K562 (cell line): Measurements from ENCODE around the gene ZNF346. TPM values are rescaled to one million over a fixed set of nuclear protein-coding genes. Genes with fewer than 3 reads are reported as not detected.

Source experiments
- DPF2 ChIP-seq: fragments of 450-650 bp; IDR thresholded peaks from 2 replicates; pipeline ENCODE4 v1.6.1; 2016
- HLTF ChIP-seq: fragments of 450-650 bp; IDR thresholded peaks from 2 replicates; pipeline ENCODE4 v1.6.1; 2016
- KLF10 ChIP-seq: fragments of 250-450 bp; sonication (Bioruptor Pico); IDR thresholded peaks from 2 replicates; pipeline ENCODE4 v1.6.1; 2021; ENCODE audit warnings: matching md5 sums
- NFIC ChIP-seq: fragments of 450-650 bp; IDR thresholded peaks from 2 replicates; pipeline ENCODE4 v1.6.1; 2017; ENCODE audit warnings: mild to moderate bottlenecking, inconsistent platforms
- PHF21A ChIP-seq: fragments of 450-650 bp; IDR thresholded peaks from 2 replicates; pipeline ENCODE4 v1.6.1; 2017; ENCODE audit warnings: low read depth, borderline replicate concordance
- POLR3A ChIP-seq: IDR thresholded peaks from 2 replicates; pipeline ENCODE4 v1.6.1; 2011; ENCODE audit warnings: borderline replicate concordance, mild to moderate bottlenecking, moderate library complexity; ENCODE audit not compliant: insufficient read length, insufficient read depth; ENCODE audit errors: extremely low read depth
- RNF2 ChIP-seq: sonication (generic); IDR thresholded peaks from 2 replicates; pipeline ENCODE4 v1.6.1; 2016
- SMARCA5 ChIP-seq: fragments of 450-650 bp; IDR thresholded peaks from 2 replicates; pipeline ENCODE4 v1.6.1; 2016
- SNRNP70 ChIP-seq: fragments of 200-400 bp; formaldehyde crosslinking; optimal IDR thresholded peaks from 2 replicates; pipeline ENCODE3; 2017; ENCODE audit warnings: low read depth, low read length
- STAG1 ChIP-seq: sonication (generic); formaldehyde crosslinking; IDR thresholded peaks from 2 replicates; pipeline ENCODE4 v1.5.0; 2020; ENCODE audit warnings: missing genetic modification reagents, borderline replicate concordance
- TAF7 ChIP-seq: fragments of 450-650 bp; IDR thresholded peaks from 2 replicates; pipeline ENCODE4 v1.6.1; 2016; ENCODE audit warnings: missing genetic modification characterization, missing compliant biosample characterization
- ZNF134 ChIP-seq: fragments of 250-450 bp; sonication (Bioruptor Pico); conservative IDR thresholded peaks from 2 replicates; pipeline ENCODE4 v1.4.0; 2020
- ZNF324 ChIP-seq: fragments of 250-450 bp; sonication (Bioruptor Pico); IDR thresholded peaks from 2 replicates; pipeline ENCODE4 v1.4.0; 2020; ENCODE audit warnings: mild to moderate bottlenecking
- ZNF436 ChIP-seq: fragments of 250-450, 450-650 bp; sonication (Bioruptor Pico); formaldehyde crosslinking; IDR thresholded peaks from 2 replicates; pipeline ENCODE4 v1.7.0; 2020; ENCODE audit warnings: mild to moderate bottlenecking
- polyA plus RNA-seq, 8 experiments: library from polyadenylated mRNA; depleted of rRNA in 4 of 8; stranded (reverse) in 5 of 8; unstranded in 3 of 8; fragments of >200 nt; fragmentation: Nextera tagmentation in 2 of 8; fragmentation: Illumina TruSeq in 1 of 8; extraction: Ambion mirVana in 2 of 8; extraction: Trizol in 1 of 8; gene quantifications; 2 replicates each; pipeline versions ENCODE4 v1.2.1 to v1.2.3, GENCODE V29; 2011 to 2014; ENCODE audit warnings: inconsistent platforms in 1 of 8, missing spikeins in 1 of 8
- total RNA-seq, 7 experiments: library from RNA; depleted of rRNA in 6 of 7; stranded (reverse); fragments of >200 nt in 6 of 7; fragmentation: Illumina TruSeq in 2 of 7; extraction: Trizol in 2 of 7; gene quantifications; 2 replicates each; pipeline versions ENCODE4 v1.2.1 to v1.2.3, GENCODE V29; 2011 to 2021; ENCODE audit warnings: low replicate concordance in 1 of 7
- TF ChIP-seq, protein P1 (sequence below): fragments of 450-650 bp; IDR thresholded peaks from 2 replicates; pipeline ENCODE4 v1.6.1; 2016; ENCODE audit warnings: antibody characterized with exemption
- TF ChIP-seq, protein P2 (sequence below): fragments of 250-450 bp; sonication (Bioruptor Pico); IDR thresholded peaks from 2 replicates; pipeline ENCODE4 v1.6.1; 2021; ENCODE audit warnings: mild to moderate bottlenecking
- TF ChIP-seq, protein P3 (sequence below): fragments of 250-450 bp; sonication (Bioruptor Pico); IDR thresholded peaks from 2 replicates; pipeline ENCODE4 v1.5.0; 2021
- TF ChIP-seq, protein P4 (sequence below): fragments of 450-650 bp; IDR thresholded peaks from 2 replicates; pipeline ENCODE4 v1.6.1; 2018; ENCODE audit not compliant: partially characterized antibody
- TF ChIP-seq, protein P5 (sequence below): sonication (generic); formaldehyde crosslinking; IDR thresholded peaks from 2 replicates; pipeline ENCODE4 v1.8.0; 2022; ENCODE audit warnings: missing genetic modification reagents, mild to moderate bottlenecking, borderline replicate concordance
- TF ChIP-seq, protein P6 (sequence below): fragments of 450-650 bp; conservative IDR thresholded peaks from 2 replicates; pipeline ENCODE4 v1.6.1; 2016; ENCODE audit warnings: missing genetic modification characterization, low read depth, mild to moderate bottlenecking, control low read depth, missing compliant biosample characterization

The ZNF346 gene
- total and polyA plus RNA-seq, 9 of the 15 experiments (the other 6 are each of a cell fraction or from before 2014, with no cell fraction given), result 5.0 to 25.1 (median 20.1) TPM

DNA sequence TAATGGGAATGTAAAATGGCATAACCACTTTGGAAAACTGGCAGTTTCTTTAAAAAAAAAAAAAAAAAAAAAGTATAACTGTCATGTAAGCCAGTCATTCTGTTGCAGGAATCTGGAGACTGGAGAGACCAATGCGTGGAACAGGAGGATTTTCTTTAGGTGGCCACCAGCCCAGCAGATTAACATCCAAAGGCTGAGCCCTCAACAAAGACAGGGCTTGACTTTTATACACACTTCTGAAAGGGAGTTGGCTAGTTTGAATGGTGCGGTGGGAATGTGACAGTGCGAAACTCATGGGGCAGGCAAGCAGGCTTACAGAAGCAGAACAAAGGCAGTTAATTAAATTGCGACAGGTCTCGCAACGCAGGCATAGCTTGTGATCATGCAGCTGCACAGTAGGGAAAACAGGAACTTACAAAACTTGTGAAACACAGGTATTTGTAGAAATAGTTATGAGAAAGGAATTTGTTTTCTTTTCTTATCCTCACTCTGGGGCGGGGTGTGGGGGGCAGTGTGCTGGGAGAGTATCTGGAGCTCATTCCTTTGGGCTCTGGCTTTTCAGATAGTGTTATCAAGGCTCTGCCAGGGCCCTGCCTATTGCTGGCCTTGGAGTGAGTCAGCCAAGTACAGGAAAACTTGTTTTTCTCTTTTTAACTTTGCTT, 27.9 kb upstream of the ZNF346 start (continued):
- TF ChIP-seq, protein P1, sequence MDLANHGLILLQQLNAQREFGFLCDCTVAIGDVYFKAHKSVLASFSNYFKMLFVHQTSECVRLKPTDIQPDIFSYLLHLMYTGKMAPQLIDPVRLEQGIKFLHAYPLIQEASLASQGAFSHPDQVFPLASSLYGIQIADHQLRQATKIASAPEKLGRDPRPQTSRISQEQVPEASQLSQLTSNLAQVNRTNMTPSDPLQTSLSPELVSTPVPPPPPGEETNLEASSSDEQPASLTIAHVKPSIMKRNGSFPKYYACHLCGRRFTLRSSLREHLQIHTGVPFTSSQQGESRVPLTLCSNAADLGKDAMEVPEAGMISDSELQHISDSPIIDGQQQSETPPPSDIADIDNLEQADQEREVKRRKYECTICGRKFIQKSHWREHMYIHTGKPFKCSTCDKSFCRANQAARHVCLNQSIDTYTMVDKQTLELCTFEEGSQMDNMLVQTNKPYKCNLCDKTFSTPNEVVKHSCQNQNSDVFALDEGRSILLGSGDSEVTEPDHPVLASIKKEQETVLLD, result no peak
- TF ChIP-seq DPF2 (peak; percentile 100), ZNF324 (CRISPR knock-in tag) (no peak), STAG1 (CRISPR knock-in tag) (no peak), KLF10 (CRISPR knock-in tag) (no peak), RNF2 (no peak; the same call in 1 of the 2 replicates), SNRNP70 (no peak), NFIC (peak; percentile 92), POLR3A (no peak), TAF7 (tag) (no peak), ZNF134 (CRISPR knock-in tag) (no peak; the same call in 1 of the 2 replicates), HLTF (peak; percentile 97), ZNF436 (CRISPR knock-in tag) (no peak), SMARCA5 (peak; percentile 65; the same call in 1 of the 2 replicates), PHF21A (no peak)
- TF ChIP-seq, protein P2, sequence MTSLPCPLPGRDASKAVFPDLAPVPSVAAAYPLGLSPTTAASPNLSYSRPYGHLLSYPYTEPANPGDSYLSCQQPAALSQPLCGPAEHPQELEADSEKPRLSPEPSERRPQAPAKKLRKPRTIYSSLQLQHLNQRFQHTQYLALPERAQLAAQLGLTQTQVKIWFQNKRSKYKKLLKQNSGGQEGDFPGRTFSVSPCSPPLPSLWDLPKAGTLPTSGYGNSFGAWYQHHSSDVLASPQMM (CRISPR knock-in tag), result no peak
- TF ChIP-seq, protein P3, sequence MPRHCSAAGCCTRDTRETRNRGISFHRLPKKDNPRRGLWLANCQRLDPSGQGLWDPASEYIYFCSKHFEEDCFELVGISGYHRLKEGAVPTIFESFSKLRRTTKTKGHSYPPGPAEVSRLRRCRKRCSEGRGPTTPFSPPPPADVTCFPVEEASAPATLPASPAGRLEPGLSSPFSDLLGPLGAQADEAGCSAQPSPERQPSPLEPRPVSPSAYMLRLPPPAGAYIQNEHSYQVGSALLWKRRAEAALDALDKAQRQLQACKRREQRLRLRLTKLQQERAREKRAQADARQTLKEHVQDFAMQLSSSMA (CRISPR knock-in tag), result no peak
- TF ChIP-seq, protein P4, sequence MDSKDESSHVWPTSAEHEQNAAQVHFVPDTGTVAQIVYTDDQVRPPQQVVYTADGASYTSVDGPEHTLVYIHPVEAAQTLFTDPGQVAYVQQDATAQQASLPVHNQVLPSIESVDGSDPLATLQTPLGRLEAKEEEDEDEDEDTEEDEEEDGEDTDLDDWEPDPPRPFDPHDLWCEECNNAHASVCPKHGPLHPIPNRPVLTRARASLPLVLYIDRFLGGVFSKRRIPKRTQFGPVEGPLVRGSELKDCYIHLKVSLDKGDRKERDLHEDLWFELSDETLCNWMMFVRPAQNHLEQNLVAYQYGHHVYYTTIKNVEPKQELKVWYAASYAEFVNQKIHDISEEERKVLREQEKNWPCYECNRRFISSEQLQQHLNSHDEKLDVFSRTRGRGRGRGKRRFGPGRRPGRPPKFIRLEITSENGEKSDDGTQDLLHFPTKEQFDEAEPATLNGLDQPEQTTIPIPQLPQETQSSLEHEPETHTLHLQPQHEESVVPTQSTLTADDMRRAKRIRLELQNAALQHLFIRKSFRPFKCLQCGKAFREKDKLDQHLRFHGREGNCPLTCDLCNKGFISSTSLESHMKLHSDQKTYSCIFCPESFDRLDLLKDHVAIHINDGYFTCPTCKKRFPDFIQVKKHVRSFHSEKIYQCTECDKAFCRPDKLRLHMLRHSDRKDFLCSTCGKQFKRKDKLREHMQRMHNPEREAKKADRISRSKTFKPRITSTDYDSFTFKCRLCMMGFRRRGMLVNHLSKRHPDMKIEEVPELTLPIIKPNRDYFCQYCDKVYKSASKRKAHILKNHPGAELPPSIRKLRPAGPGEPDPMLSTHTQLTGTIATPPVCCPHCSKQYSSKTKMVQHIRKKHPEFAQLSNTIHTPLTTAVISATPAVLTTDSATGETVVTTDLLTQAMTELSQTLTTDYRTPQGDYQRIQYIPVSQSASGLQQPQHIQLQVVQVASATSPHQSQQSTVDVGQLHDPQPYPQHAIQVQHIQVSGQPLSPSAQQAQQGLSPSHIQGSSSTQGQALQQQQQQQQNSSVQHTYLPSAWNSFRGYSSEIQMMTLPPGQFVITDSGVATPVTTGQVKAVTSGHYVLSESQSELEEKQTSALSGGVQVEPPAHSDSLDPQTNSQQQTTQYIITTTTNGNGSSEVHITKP, result peak; percentile 44
- TF ChIP-seq, protein P5, sequence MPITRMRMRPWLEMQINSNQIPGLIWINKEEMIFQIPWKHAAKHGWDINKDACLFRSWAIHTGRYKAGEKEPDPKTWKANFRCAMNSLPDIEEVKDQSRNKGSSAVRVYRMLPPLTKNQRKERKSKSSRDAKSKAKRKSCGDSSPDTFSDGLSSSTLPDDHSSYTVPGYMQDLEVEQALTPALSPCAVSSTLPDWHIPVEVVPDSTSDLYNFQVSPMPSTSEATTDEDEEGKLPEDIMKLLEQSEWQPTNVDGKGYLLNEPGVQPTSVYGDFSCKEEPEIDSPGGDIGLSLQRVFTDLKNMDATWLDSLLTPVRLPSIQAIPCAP (CRISPR knock-in tag), result no peak
- TF ChIP-seq, protein P6, sequence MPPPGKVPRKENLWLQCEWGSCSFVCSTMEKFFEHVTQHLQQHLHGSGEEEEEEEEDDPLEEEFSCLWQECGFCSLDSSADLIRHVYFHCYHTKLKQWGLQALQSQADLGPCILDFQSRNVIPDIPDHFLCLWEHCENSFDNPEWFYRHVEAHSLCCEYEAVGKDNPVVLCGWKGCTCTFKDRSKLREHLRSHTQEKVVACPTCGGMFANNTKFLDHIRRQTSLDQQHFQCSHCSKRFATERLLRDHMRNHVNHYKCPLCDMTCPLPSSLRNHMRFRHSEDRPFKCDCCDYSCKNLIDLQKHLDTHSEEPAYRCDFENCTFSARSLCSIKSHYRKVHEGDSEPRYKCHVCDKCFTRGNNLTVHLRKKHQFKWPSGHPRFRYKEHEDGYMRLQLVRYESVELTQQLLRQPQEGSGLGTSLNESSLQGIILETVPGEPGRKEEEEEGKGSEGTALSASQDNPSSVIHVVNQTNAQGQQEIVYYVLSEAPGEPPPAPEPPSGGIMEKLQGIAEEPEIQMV (tag), result no peak
